GM19239 (cell line): ENCODE data around the gene PIK3CB.

Experiments used
- DNase-seq: peaks from one replicate; pipeline ENCODE4 v3.0.0; 2011; ENCODE audit warnings: low spot score; ENCODE audit not compliant: insufficient read length
- FAIRE-seq: peaks from 2 replicates; lab custom pipeline; 2011; peaks lifted over from hg19 to GRCh38; lab: Jason Lieb, UNC

Gene PIK3CB

GRCh38 chr3:138834596-138835396, at the start of gene PIK3CB:
Gene PIK3CB, minus strand, starts transcription at chr3:138834928. Its CDS starts 75,585 bp downstream, at chr3:138759343.
- DNase-seq, result peak; percentile 89
- peak; percentile 58 for FAIRE-seq

- no peak for DNase-seq
- no peak for FAIRE-seq
These were observed 46.5 kb upstream of the PIK3CB start for GRCh38 chr3:138881233-138881632.

DNA sequence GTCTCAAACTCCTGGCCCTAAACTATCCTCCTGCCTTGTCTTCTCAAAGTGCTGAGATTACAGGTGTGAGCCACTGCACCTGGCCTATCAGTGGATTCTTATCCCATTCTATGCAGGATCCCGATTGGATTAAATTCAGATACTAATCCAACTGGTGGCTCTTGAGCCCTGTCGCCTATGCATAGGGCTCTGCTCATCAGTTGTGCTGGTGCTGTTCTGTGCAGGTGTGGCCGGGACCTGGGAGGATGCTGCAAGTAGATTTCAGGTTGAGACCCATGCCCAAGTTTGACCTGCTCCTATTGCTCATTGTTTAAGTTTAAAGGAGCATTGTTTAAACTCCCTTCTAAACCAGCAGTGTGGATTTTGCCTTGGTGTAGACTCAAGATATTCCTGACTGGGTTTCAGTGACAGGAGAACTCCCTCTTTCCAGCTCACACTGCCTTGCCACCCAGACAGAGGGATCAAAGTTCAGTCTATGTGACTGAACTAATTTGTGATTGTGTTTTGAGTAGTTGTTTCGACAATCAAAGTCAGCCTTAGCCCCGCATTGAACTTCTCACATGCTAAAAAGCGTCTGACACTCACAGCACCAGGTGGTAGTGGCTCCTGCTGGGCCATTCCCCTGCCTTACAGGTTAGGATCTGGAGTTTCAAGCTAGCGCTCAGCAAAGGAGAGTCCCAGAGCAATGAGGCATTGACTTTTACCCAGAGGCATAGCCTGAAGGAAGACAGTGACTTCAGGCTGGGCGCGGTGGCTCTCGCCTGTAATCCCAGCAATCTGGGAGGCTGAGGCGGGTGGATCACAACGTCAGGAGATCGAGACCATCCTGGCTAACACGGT, 45.0 kb upstream of the PIK3CB start:
- no peak for FAIRE-seq
- no peak for DNase-seq

GRCh38 chr3:138877226-138877625, 42.5 kb upstream of the PIK3CB start:
- DNase-seq (no peak), FAIRE-seq (no peak)

DNA sequence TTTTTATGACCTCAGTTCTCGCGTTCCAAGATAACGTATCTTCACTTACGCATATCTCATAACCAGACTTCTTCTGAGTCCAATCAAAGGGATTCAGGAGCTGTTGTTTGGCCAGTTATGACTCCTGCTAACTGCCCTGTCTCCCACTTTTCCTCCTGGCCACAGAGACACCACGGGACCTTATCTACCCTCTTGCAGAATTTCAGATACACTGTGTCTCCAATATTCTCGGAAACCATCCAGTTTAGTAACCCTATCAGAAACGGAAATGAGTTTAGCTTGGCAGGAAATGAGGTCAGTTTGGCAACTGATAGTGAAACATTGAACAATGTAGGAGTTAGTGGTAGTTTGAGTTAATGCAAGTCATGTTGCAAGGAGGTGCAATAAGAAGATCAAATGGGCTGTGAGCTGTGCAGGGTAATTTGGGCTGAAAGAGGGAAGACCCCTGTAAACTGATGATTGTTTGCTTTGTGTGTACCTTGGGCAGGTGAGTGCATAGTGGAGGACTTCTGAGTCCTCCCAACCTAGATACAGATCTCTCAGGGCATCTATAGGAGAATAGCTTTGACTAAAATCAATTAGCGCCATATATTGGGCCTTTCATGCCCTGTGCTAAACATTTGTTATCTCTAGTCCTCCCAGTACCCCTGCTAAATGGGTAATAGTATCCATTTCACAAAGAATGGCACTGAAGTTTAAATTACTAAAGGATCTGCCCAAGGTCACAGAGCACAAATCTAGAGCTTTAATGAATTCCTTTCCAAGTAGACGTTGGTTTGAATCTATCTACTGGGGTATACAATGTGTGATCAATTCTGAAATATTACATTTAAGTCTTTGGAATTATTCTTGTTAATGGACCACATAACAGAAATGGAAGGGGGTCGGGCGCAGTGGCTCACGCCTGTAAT, 41.3 kb upstream of the PIK3CB start:
- no peak for FAIRE-seq

GRCh38 chr3:138875096-138875753, 40.5 kb upstream of the PIK3CB start:
- DNase-seq, result no peak
- no peak for FAIRE-seq

More for the DNA sequence above, 41.3 kb upstream of the PIK3CB start:
- no peak for DNase-seq

- no peak for DNase-seq
- FAIRE-seq, result no peak
These were observed 38.9 kb upstream of the PIK3CB start for GRCh38 chr3:138873471-138874278.

GRCh38 chr3:138872632-138873031, 37.9 kb upstream of the PIK3CB start:
- FAIRE-seq (no peak), DNase-seq (no peak)

DNA sequence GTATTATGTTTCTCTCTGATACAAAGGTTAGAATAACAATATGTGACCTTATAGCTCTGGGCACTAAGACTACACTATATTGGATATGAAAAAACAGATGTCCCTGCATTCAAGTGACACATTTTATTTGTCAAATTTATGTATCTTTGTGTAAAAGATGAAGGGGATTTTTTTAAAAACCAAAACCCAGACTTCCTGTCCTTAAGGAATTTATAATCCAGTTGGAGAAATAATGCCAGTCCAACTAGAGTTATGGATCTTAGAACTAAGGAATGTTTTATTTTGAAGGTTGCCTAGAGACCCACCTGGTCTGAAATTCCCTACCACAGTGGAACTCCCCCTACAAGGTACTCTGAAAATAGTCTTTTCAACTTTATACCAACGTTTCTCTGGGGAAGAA, 33.3 kb upstream of the PIK3CB start:
- DNase-seq (no peak), FAIRE-seq (no peak)

DNA sequence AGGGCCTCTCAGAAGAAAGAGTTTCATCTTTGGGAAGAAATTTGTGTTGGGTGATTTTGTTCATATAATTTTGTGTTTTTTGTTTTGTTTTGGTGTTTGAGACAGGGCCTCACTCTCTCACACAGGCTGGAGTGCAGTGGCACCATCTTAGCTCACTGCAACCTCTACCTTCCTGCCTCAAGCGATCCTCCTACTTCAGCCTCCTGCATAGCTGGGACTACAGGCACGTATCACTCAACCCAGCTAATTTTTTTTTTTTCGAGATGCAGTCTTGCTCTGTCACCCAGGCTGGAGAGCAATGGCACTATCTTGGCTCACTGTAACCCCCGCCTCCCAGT, 29.0 kb upstream of the PIK3CB start:
- DNase-seq (no peak), FAIRE-seq (no peak)

GRCh38 chr3:138862924-138863775, 28.4 kb upstream of the PIK3CB start:
- FAIRE-seq (no peak), DNase-seq (no peak)

GRCh38 chr3:138862531-138862923, 27.8 kb upstream of the PIK3CB start:
- no peak for DNase-seq
- FAIRE-seq, result no peak

DNA sequence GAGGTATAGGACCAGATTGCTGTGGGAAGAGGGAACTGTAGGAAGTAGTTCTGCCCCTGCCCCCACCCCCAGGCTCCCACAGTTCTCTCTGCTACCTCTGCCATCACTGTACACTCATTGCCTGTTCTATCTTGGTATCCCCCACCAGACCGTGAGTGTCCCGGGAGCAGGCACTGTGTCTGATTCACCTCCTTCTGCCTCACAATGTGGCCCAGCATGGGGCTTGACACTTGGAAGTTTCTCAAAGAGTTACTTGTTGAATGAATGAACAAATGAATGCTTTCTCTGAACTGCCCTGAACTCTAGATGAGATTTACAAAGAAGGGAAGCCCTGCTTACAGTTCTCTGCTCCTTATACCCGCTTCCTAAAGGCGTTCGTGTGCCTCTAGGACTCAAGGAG, 27.1 kb upstream of the PIK3CB start:
- FAIRE-seq (no peak), DNase-seq (no peak)

GRCh38 chr3:138856799-138857198, 22.1 kb upstream of the PIK3CB start:
- no peak for FAIRE-seq
- no peak for DNase-seq

- FAIRE-seq (no peak), DNase-seq (no peak)
These were observed 20.2 kb upstream of the PIK3CB start for GRCh38 chr3:138854940-138855339.

DNA sequence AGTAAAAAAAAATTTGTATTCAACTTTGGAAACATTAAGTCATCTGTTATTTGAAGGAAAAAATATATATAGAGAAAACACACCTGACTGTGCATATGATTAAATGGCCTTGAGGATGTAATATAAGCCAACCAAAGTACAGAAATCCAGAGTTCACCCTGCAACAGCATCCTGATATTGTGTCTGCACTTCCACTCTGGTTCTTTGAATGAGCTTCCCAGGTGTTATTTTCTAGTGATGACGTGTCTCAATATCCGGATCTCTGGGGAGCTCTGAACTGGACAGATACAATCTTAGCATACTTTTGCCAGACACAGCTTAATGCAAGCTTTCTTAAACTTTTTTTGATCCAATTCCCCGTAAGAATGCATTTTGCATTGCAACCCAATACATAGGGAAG, 19.5 kb upstream of the PIK3CB start:
- FAIRE-seq (no peak), DNase-seq (no peak)

DNA sequence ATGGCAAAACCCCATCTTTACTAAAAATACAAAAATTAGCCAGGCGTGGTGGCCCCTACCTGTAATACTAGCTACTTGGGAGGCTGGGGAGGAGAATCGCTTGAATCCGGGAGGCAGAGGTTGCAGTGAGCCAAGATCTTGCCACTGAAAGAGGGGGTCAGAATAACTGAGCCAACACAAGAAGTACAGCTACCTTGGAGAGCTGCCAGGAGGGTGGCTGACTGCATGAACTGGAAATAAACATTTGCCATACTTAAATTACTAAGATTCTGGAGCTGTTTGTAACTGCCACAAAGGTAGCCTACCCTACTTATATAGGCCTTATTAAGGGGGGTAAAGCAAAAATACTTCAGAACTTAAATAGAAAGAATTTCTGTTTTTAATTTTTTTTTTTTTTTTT, 15.4 kb upstream of the PIK3CB start:
- FAIRE-seq, result no peak

GRCh38 chr3:138849222-138849940, 14.7 kb upstream of the PIK3CB start:
- FAIRE-seq, result no peak
- DNase-seq, result no peak

More for the DNA sequence above, 15.4 kb upstream of the PIK3CB start:
- DNase-seq, result no peak
